A549 (cell line): ENCODE data around the gene RAD9A. TPM values are rescaled to one million over a fixed set of nuclear protein-coding genes. Genes with fewer than 3 reads are reported as not detected.

Experiments used
- ATAC-seq, 2 experiments: fragments of 200-7000 bp in 1 of 2; fragments of >200 bp in 1 of 2; cut with Nextera tagmentation in 1 of 2; cut with Tn5 transposase in 1 of 2; 3 replicates each; pipeline versions ENCODE4 v1.8.0 to v1.9.1; 2018 to 2020; ENCODE audit warnings: mild to moderate bottlenecking in 1 of 2, moderate library complexity in 1 of 2
- CTCF ChIA-PET: fragments of 300-600 bp; sonication (Branson Sonifier 250); formaldehyde crosslinking; extraction: SDS; loops from one replicate; lab custom pipeline; 2021; ENCODE audit warnings: antibody characterized with exemption, inconsistent platforms; lab: Yijun Ruan, JAX
- POLR2A ChIA-PET: fragments of 350-600 bp; formaldehyde crosslinking; extraction: SDS; loops from one replicate; lab custom pipeline; 2021; ENCODE audit warnings: antibody characterized with exemption, inconsistent platforms; lab: Yijun Ruan, JAX
- DNase-seq, 2 experiments: peaks; one replicate each; pipeline versions ENCODE4 v3.0.0 to v3.0.0-alpha.2; 2011 to 2016; ENCODE audit warnings: low read depth in 1 of 2, low spot score in 1 of 2
- FAIRE-seq: peaks from 2 replicates; lab custom pipeline; 2011; peaks lifted over from hg19 to GRCh38; lab: Jason Lieb, UNC
- H3K27ac ChIP-seq, 2 experiments: fragments of >200 bp; sonication (Bioruptor Twin); formaldehyde crosslinking; 3 replicates each; pipeline ENCODE4 v1.5.1; 2016 to 2017
- H3K4me1 ChIP-seq: fragments of >200 bp; sonication (Bioruptor Twin); formaldehyde crosslinking; 3 replicates; pipeline ENCODE4 v1.6.1; 2016
- H3K4me2 ChIP-seq: fragments of >200 bp; sonication (Bioruptor Twin); formaldehyde crosslinking; 3 replicates; pipeline ENCODE4 v1.6.1; 2016
- H3K4me3 ChIP-seq: fragments of >200 bp; sonication (Bioruptor Twin); formaldehyde crosslinking; 3 replicates; pipeline ENCODE4 v1.5.1; 2016
- H3K9me3 ChIP-seq: fragments of >200 bp; sonication (Bioruptor Twin); formaldehyde crosslinking; 3 replicates; pipeline ENCODE4 v1.6.1; 2016
- CHD4 ChIP-seq: fragments of 200-600 bp; sonication (generic); IDR thresholded peaks from 2 replicates; pipeline ENCODE4 v1.6.1; 2016; ENCODE audit warnings: antibody characterized with exemption, mild to moderate bottlenecking, borderline replicate concordance
- EP300 ChIP-seq, 2 experiments: fragments of >200 bp; sonication (Bioruptor Twin); formaldehyde crosslinking; IDR thresholded peaks; 2 replicates in 1 of 2; 3 replicates in 1 of 2; pipeline ENCODE4 v1.6.1; 2016 to 2017
- HDAC2 ChIP-seq: fragments of 200-600 bp; sonication (generic); IDR thresholded peaks from 2 replicates; pipeline ENCODE4 v1.6.1; 2016
- HMGXB4 ChIP-seq: fragments of 250-450 bp; sonication (Bioruptor Pico); IDR thresholded peaks from 2 replicates; pipeline ENCODE4 v1.5.0; 2021; ENCODE audit warnings: mild to moderate bottlenecking, moderate library complexity, borderline replicate concordance
- HOXA7 ChIP-seq: fragments of 250-450 bp; sonication (Bioruptor Pico); IDR thresholded peaks from 2 replicates; pipeline ENCODE4 v1.5.0; 2020; ENCODE audit warnings: mild to moderate bottlenecking, moderate library complexity
- HOXB5 ChIP-seq: fragments of 250-450 bp; sonication (Bioruptor Pico); IDR thresholded peaks from 2 replicates; pipeline ENCODE4 v1.5.0; 2020; ENCODE audit warnings: mild to moderate bottlenecking, moderate library complexity
- JUNB ChIP-seq: fragments of >200 bp; sonication (Bioruptor Twin); formaldehyde crosslinking; IDR thresholded peaks from 2 replicates; pipeline ENCODE4 v1.6.1; 2016
- MAFK ChIP-seq: fragments of 450-650 bp; IDR thresholded peaks from 2 replicates; pipeline ENCODE4 v1.6.1; 2014; ENCODE audit not compliant: partially characterized antibody
- USF2 ChIP-seq: fragments of 450-650 bp; IDR thresholded peaks from 2 replicates; pipeline ENCODE4 v1.6.1; 2014; ENCODE audit warnings: antibody characterized with exemption
- ZFP36 ChIP-seq: fragments of 450-650 bp; IDR thresholded peaks from 2 replicates; pipeline ENCODE4 v1.6.1; 2014; ENCODE audit warnings: borderline replicate concordance; ENCODE audit not compliant: partially characterized antibody
- WGBS: methylation state at CpG from one replicate; pipeline ENCODE4 v1.1.6; 2017; ENCODE audit errors: missing lambda C conversion rate; 5-methylcytosine and 5-hydroxymethylcytosine counted together
- polyA plus RNA-seq, 4 experiments: library from polyadenylated mRNA; depleted of rRNA in 3 of 4; stranded (reverse); fragments of >200 nt; fragmentation: RNase III in 1 of 4; extraction: RNeasy Plus Mini Kit Qiagen cat#74134 plus additional on column Dnase treatment in 1 of 4; gene quantifications; 2 replicates in 3 of 4; 3 replicates in 1 of 4; pipeline ENCODE4 v1.2.3, GENCODE V29; 2011 to 2017
- small RNA-seq, 6 experiments: library from RNA; depleted of rRNA; stranded (forward); fragments of <200 nt; gene quantifications; one replicate each; pipeline ENCODE3, GENCODE V24; 2012
- TF ChIP-seq, protein P1 (sequence below): IDR thresholded peaks from 2 replicates; pipeline ENCODE4 v1.6.1; 2012; ENCODE audit warnings: low read depth, borderline replicate concordance
- TF ChIP-seq, protein P2 (sequence below): fragments of 200-600 bp; sonication (generic); IDR thresholded peaks from 2 replicates; pipeline ENCODE4 v1.6.1; 2016; ENCODE audit warnings: antibody characterized with exemption, mild to moderate bottlenecking, moderate library complexity

Gene RAD9A
- polyA plus RNA-seq, 2 of the 4 experiments (the other 2 are of a cell fraction): 19.0 to 43.7 TPM

DNA sequence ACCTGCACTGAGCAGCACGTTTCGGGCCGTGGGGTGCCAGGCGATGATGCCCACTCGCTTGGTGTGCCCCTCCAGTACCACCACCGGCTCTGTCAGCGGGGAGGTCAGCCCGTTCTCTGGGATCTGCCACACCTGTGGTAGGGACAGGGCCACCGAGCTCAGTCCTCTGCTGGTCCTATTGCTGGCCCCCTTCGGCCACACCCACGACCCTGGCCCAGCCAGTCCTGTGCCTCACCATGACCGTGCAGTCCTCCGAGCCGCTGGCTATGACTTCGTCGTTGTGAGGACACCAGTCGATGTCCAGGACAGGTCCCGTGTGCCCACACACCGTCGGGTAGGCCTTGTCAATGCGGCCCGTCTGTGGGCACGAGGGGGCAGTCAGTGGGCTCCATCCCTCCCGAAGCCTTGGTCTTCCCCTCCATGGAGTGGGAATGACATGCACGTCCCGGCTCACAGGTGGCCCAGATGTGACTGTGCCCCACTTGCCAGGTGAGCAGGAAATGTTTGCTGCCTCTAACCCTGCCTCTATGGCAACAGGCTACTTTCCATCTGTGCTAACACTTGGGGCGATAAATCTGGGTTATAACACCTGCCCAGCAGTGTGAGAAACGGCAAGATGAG, 50.1 kb downstream of the RAD9A start (continued):
- no peak for TF ChIP-seq HMGXB4 (CRISPR knock-in tag)
- no peak for TF ChIP-seq HOXB5 (CRISPR knock-in tag)
- no peak for TF ChIP-seq HOXA7 (CRISPR knock-in tag)
- no peak for TF ChIP-seq HDAC2
- TF ChIP-seq CHD4: no peak
- TF ChIP-seq ZFP36: no peak
- no peak for TF ChIP-seq EP300 (IDR thresholded peaks at IDR 0.05)
- no peak for TF ChIP-seq MAFK

DNA sequence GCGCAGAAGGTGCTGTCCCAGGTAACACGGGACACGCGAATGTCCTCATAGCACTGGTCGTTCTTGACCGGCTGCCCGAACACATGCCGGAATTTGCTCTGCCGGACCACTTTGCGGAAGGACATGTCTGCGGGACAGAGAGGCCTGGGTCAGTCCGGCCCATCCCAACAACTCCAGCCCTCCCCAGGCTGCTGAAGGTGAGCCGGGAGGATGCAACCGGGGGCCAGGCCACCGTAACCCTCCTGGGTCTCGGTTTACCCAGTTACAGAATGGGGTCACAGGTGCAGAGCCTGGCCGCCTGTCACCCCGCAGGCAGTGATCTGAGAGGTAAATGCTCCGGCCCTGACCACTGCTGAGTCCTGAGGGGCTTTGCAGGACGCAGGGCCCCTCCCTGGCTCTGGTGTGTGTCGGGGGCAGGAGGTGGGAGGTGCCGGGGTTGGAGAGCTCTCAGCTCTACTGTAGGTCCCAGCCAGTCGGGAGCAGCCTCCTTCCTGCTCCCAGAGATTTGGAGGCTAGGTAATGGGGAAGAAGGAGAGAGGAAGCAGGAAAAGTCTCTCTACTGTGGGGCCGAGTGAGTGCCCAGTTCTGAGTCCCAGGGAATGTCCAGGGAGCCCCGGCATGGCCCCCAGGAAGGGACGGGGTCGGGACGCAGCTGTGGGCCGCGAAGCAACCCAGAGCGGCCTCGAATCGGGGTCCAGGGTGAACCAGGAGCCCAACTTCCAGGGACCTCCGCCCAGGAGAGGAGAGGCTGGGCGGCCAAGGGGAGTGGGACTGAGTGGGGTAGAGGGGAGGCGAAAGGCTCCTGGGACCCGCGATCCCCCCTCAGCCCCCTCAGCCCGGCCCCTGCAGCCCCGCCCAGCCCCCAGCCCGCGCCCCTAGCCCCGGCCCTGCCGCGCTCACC, 51.0 kb downstream of the RAD9A start:
- Histone ChIP-seq H3K4me2 (peak overlapping the region; percentile 95), H3K4me1 (peaks cover 16% of the 10 kb centered on the region), H3K27ac (peak overlapping the region; percentile 93 to 94), H3K4me3 (peak overlapping the region; percentile 97), H3K9me3 (no peaks in the 10 kb centered on the region)
- WGBS: 53% methylated on average over 27 of the region's 45 CpGs
- ChIA-PET CTCF (no interaction called here), POLR2A (interaction anchor here (0.6 kb wide), 1 partner anchor 26 kb away, joined by 4 read pairs; the partner anchor contains the start of gene TMEM134)
- DNase-seq: no peak
- TF ChIP-seq, protein P1, sequence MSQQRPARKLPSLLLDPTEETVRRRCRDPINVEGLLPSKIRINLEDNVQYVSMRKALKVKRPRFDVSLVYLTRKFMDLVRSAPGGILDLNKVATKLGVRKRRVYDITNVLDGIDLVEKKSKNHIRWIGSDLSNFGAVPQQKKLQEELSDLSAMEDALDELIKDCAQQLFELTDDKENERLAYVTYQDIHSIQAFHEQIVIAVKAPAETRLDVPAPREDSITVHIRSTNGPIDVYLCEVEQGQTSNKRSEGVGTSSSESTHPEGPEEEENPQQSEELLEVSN: 0 out of 2 replicates have a peak, but pooled peaks have one; percentile 1
- no peak for TF ChIP-seq JUNB
- FAIRE-seq: no peak
- ATAC-seq: peak; percentile 11 to 22; a peak in 5 of 6 replicates

- ATAC-seq (no peak), DNase-seq (no peak), FAIRE-seq (no peak)
- H3K4me2 ChIP-seq: no peak overlapping the region
- H3K4me3 ChIP-seq: no peak overlapping the region
- H3K27ac ChIP-seq: no peak overlapping the region
- 85% methylated on average over 5 of the region's 5 CpGs for WGBS
- CTCF ChIA-PET: interaction anchor here (1.0 to 1.5 kb wide), 2 partner anchors 15 to 22 kb away, joined by 3 to 4 read pairs; no protein-coding TSS in a partner anchor
- H3K9me3 ChIP-seq: no peaks in the 10 kb centered on the region
- TF ChIP-seq JUNB (no peak), USF2 (no peak)
- TF ChIP-seq, protein P2, sequence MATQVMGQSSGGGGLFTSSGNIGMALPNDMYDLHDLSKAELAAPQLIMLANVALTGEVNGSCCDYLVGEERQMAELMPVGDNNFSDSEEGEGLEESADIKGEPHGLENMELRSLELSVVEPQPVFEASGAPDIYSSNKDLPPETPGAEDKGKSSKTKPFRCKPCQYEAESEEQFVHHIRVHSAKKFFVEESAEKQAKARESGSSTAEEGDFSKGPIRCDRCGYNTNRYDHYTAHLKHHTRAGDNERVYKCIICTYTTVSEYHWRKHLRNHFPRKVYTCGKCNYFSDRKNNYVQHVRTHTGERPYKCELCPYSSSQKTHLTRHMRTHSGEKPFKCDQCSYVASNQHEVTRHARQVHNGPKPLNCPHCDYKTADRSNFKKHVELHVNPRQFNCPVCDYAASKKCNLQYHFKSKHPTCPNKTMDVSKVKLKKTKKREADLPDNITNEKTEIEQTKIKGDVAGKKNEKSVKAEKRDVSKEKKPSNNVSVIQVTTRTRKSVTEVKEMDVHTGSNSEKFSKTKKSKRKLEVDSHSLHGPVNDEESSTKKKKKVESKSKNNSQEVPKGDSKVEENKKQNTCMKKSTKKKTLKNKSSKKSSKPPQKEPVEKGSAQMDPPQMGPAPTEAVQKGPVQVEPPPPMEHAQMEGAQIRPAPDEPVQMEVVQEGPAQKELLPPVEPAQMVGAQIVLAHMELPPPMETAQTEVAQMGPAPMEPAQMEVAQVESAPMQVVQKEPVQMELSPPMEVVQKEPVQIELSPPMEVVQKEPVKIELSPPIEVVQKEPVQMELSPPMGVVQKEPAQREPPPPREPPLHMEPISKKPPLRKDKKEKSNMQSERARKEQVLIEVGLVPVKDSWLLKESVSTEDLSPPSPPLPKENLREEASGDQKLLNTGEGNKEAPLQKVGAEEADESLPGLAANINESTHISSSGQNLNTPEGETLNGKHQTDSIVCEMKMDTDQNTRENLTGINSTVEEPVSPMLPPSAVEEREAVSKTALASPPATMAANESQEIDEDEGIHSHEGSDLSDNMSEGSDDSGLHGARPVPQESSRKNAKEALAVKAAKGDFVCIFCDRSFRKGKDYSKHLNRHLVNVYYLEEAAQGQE: no peak
- POLR2A ChIA-PET: no interaction called here
- H3K4me1 ChIP-seq: peaks cover 12% of the 10 kb centered on the region
Measured at GRCh38 chr11:67445515-67445914, 53.7 kb downstream of the RAD9A start.

Small RNA genes within 50 kb of the gene (small RNA-seq; reads per million reads assigned to genes)
- gene RN7SKP239 (0 to 1.7 (median 0) reads per million in 6 experiments), gene RNU6-1238P (0 reads per million in 6 experiments)

Other genes with a start within 250 kb of the RAD9A start
- gene GRK2, start 125.5 kb upstream of the RAD9A start, polyA plus RNA-seq (2011; rRNA removed): 20.1 and 20.5 TPM in 2 replicates
- 27.0 to 29.7 TPM (median 29.5 TPM) in 3 replicates for gene GRK2, start 125.5 kb upstream of the RAD9A start, polyA plus RNA-seq (2017; fragmentation: RNase III; extraction: RNeasy Plus Mini Kit Qiagen cat#74134 plus additional on column Dnase treatment)
- gene ANKRD13D, start 102.7 kb upstream of the RAD9A start, polyA plus RNA-seq (2011; rRNA removed): 15.4 and 17.0 TPM in 2 replicates
- gene ANKRD13D, start 102.7 kb upstream of the RAD9A start, polyA plus RNA-seq (2017; fragmentation: RNase III; extraction: RNeasy Plus Mini Kit Qiagen cat#74134 plus additional on column Dnase treatment): 22.5 to 24.5 TPM (median 24.2 TPM) in 3 replicates
- gene SSH3, start 88.5 kb upstream of the RAD9A start, polyA plus RNA-seq (2011; rRNA removed): 13.7 and 13.9 TPM in 2 replicates
- 18.6 to 24.1 TPM (median 23.8 TPM) in 3 replicates for gene SSH3, start 88.5 kb upstream of the RAD9A start, polyA plus RNA-seq (2017; fragmentation: RNase III; extraction: RNeasy Plus Mini Kit Qiagen cat#74134 plus additional on column Dnase treatment)
- 140 and 157 TPM in 2 replicates for gene POLD4, start 38.4 kb upstream of the RAD9A start, polyA plus RNA-seq (2011; rRNA removed)
- 131 to 159 TPM (median 148 TPM) in 3 replicates for gene POLD4, start 38.4 kb upstream of the RAD9A start, polyA plus RNA-seq (2017; fragmentation: RNase III; extraction: RNeasy Plus Mini Kit Qiagen cat#74134 plus additional on column Dnase treatment)
- 23.9 and 25.8 TPM in 2 replicates for gene CLCF1, start 18.4 kb upstream of the RAD9A start, polyA plus RNA-seq (2011; rRNA removed)
- 31.0 to 37.1 TPM (median 36.0 TPM) in 3 replicates for gene CLCF1, start 18.4 kb upstream of the RAD9A start, polyA plus RNA-seq (2017; fragmentation: RNase III; extraction: RNeasy Plus Mini Kit Qiagen cat#74134 plus additional on column Dnase treatment)
- 174 and 178 TPM in 2 replicates for gene PPP1CA, start 9.9 kb downstream of the RAD9A start, polyA plus RNA-seq (2011; rRNA removed)
- gene PPP1CA, start 9.9 kb downstream of the RAD9A start, polyA plus RNA-seq (2017; fragmentation: RNase III; extraction: RNeasy Plus Mini Kit Qiagen cat#74134 plus additional on column Dnase treatment): 200 to 208 TPM (median 205 TPM) in 3 replicates
- gene TBC1D10C, start 12.1 kb downstream of the RAD9A start, polyA plus RNA-seq (2011; rRNA removed): not detected in 2 replicates
- gene TBC1D10C, start 12.1 kb downstream of the RAD9A start, polyA plus RNA-seq (2017; fragmentation: RNase III; extraction: RNeasy Plus Mini Kit Qiagen cat#74134 plus additional on column Dnase treatment): 0.08 TPM in 1 of 3 replicates, not detected in the others
- 0.08 and 0.15 TPM in 2 replicates for gene CARNS1, start 23.7 kb downstream of the RAD9A start, polyA plus RNA-seq (2011; rRNA removed)
- 0.09 to 0.12 TPM (median 0.10 TPM) in 3 replicates for gene CARNS1, start 23.7 kb downstream of the RAD9A start, polyA plus RNA-seq (2017; fragmentation: RNase III; extraction: RNeasy Plus Mini Kit Qiagen cat#74134 plus additional on column Dnase treatment)
- gene RPS6KB2, start 36.5 kb downstream of the RAD9A start, polyA plus RNA-seq (2011; rRNA removed): 34.6 and 40.9 TPM in 2 replicates
- gene RPS6KB2, start 36.5 kb downstream of the RAD9A start, polyA plus RNA-seq (2017; fragmentation: RNase III; extraction: RNeasy Plus Mini Kit Qiagen cat#74134 plus additional on column Dnase treatment): 45.4 to 49.2 TPM (median 47.9 TPM) in 3 replicates
- 0.19 and 0.34 TPM in 2 replicates for gene PTPRCAP, start 45.7 kb downstream of the RAD9A start, polyA plus RNA-seq (2011; rRNA removed)
- gene PTPRCAP, start 45.7 kb downstream of the RAD9A start, polyA plus RNA-seq (2017; fragmentation: RNase III; extraction: RNeasy Plus Mini Kit Qiagen cat#74134 plus additional on column Dnase treatment): 0.25 to 0.56 TPM (median 0.36 TPM) in 3 replicates
- 34.6 and 38.0 TPM in 2 replicates for gene CORO1B, start 51.5 kb downstream of the RAD9A start, polyA plus RNA-seq (2011; rRNA removed)
- 37.9 to 46.0 TPM (median 44.2 TPM) in 3 replicates for gene CORO1B, start 51.5 kb downstream of the RAD9A start, polyA plus RNA-seq (2017; fragmentation: RNase III; extraction: RNeasy Plus Mini Kit Qiagen cat#74134 plus additional on column Dnase treatment)
- not detected in 2 replicates for gene GPR152, start 60.7 kb downstream of the RAD9A start, polyA plus RNA-seq (2011; rRNA removed)
- not detected in 3 replicates for gene GPR152, start 60.7 kb downstream of the RAD9A start, polyA plus RNA-seq (2017; fragmentation: RNase III; extraction: RNeasy Plus Mini Kit Qiagen cat#74134 plus additional on column Dnase treatment)
- not detected in 2 replicates for gene CABP4, start 63.4 kb downstream of the RAD9A start, polyA plus RNA-seq (2011; rRNA removed)
- not detected in 3 replicates for gene CABP4, start 63.4 kb downstream of the RAD9A start, polyA plus RNA-seq (2017; fragmentation: RNase III; extraction: RNeasy Plus Mini Kit Qiagen cat#74134 plus additional on column Dnase treatment)
- 18.1 and 18.8 TPM in 2 replicates for gene TMEM134, start 77.3 kb downstream of the RAD9A start, polyA plus RNA-seq (2011; rRNA removed)
- gene TMEM134, start 77.3 kb downstream of the RAD9A start, polyA plus RNA-seq (2017; fragmentation: RNase III; extraction: RNeasy Plus Mini Kit Qiagen cat#74134 plus additional on column Dnase treatment): 18.0 to 20.6 TPM (median 18.9 TPM) in 3 replicates
- 50.8 and 56.3 TPM in 2 replicates for gene AIP, start 91.0 kb downstream of the RAD9A start, polyA plus RNA-seq (2011; rRNA removed)
- 57.1 to 74.1 TPM (median 68.8 TPM) in 3 replicates for gene AIP, start 91.0 kb downstream of the RAD9A start, polyA plus RNA-seq (2017; fragmentation: RNase III; extraction: RNeasy Plus Mini Kit Qiagen cat#74134 plus additional on column Dnase treatment)
- 13.0 and 14.2 TPM in 2 replicates for gene PITPNM1, start 113.4 kb downstream of the RAD9A start, polyA plus RNA-seq (2011; rRNA removed)
- gene PITPNM1, start 113.4 kb downstream of the RAD9A start, polyA plus RNA-seq (2017; fragmentation: RNase III; extraction: RNeasy Plus Mini Kit Qiagen cat#74134 plus additional on column Dnase treatment): 32.6 to 42.0 TPM (median 36.4 TPM) in 3 replicates
- 36.6 and 38.7 TPM in 2 replicates for gene CDK2AP2, start 116.2 kb downstream of the RAD9A start, polyA plus RNA-seq (2011; rRNA removed)
- 47.8 to 53.1 TPM (median 51.3 TPM) in 3 replicates for gene CDK2AP2, start 116.2 kb downstream of the RAD9A start, polyA plus RNA-seq (2017; fragmentation: RNase III; extraction: RNeasy Plus Mini Kit Qiagen cat#74134 plus additional on column Dnase treatment)
- not detected in 2 replicates for gene CABP2, start 131.5 kb downstream of the RAD9A start, polyA plus RNA-seq (2011; rRNA removed)
- gene CABP2, start 131.5 kb downstream of the RAD9A start, polyA plus RNA-seq (2017; fragmentation: RNase III; extraction: RNeasy Plus Mini Kit Qiagen cat#74134 plus additional on column Dnase treatment): not detected in 3 replicates
- gene GSTP1, start 191.8 kb downstream of the RAD9A start, polyA plus RNA-seq (2011; rRNA removed): 1,034 and 1,447 TPM in 2 replicates
- gene GSTP1, start 191.8 kb downstream of the RAD9A start, polyA plus RNA-seq (2017; fragmentation: RNase III; extraction: RNeasy Plus Mini Kit Qiagen cat#74134 plus additional on column Dnase treatment): 971 to 1,024 TPM (median 991 TPM) in 3 replicates
- 78.8 and 95.1 TPM in 2 replicates for gene NDUFV1, start 214.9 kb downstream of the RAD9A start, polyA plus RNA-seq (2011; rRNA removed)
- gene NDUFV1, start 214.9 kb downstream of the RAD9A start, polyA plus RNA-seq (2017; fragmentation: RNase III; extraction: RNeasy Plus Mini Kit Qiagen cat#74134 plus additional on column Dnase treatment): 163 to 176 TPM (median 164 TPM) in 3 replicates
- 1.8 and 2.6 TPM in 2 replicates for gene NUDT8, start 238.0 kb downstream of the RAD9A start, polyA plus RNA-seq (2011; rRNA removed)
- gene NUDT8, start 238.0 kb downstream of the RAD9A start, polyA plus RNA-seq (2017; fragmentation: RNase III; extraction: RNeasy Plus Mini Kit Qiagen cat#74134 plus additional on column Dnase treatment): 5.4 to 7.8 TPM (median 5.6 TPM) in 3 replicates
- gene TBX10, start 247.8 kb downstream of the RAD9A start, polyA plus RNA-seq (2011; rRNA removed): not detected in 2 replicates
- not detected in 3 replicates for gene TBX10, start 247.8 kb downstream of the RAD9A start, polyA plus RNA-seq (2017; fragmentation: RNase III; extraction: RNeasy Plus Mini Kit Qiagen cat#74134 plus additional on column Dnase treatment)